Measurements from ENCODE around the gene UMAD1.
A peak's percentile ranks its signal among the peaks of the same experiment; 100 is the strongest.
"Not testable (repeated sequence)": the region's sequence is repeated elsewhere in the genome, so short reads cannot be mapped to it uniquely, and the experiment has no call there.

The UMAD1 gene

DNA sequence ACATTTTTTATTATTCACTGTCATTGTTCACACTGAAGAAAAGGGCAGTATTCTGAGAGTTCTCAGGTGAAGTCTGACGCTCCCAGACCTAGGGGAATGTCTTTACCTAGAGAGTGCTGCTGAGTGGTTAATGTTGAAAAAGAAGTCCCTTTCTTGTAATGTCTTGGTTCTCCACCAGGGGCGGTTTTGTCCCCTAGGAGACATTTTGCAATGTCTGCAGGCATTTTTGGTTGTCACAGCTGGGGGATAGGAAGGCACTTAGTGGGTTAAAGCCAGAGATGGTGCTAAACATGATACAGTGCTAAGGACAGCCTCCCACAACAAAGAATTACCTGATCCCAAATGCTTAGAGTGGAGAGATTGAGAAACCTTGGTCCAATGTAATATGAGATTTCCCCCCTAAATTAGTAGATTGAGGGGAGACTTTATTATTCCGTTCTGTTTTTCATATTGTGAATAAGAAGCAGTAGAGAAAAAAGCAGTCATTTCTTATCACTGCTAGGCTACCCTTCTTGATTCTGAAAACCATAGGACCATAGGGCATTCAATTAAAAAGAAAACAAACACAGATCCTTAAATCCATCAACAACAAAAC is 13.1 kb downstream of the UMAD1 start:
- DNase-seq = peak; percentile 12 to 44

DNA sequence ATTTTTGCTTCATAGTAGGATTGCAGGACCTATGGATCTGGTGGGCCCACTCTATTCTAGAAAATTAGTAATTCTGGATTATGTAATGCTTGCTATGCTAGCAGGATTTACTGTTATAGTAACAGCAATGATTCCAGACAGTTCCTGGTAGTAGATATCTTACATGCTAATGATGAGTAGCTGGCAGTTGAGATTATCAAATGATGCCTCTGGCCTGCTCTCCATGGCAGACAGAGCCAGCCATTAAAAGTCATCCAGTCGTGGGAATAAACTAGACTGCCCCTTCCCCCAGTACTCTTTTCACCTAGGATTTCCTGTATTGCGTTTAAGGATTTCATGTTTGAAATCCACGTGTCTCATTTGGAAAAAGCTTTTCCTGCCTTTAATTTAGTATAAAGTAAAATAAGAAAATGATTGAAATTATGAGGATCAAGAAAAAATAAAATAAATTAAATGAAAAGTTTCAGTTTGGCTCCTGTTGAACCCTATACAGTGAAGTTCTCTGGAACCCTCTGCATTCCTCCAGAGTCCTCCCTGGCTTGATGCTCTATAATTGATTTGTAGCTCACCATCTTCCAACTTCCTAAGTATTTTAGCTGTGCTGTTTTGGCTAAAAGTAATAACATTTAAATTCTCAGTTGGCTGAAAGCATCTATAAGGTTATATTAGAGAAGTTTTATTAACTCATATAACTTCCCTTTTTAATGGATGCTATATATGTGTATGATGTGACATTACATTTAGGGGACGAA is 14.6 kb downstream of the UMAD1 start:
- DNase-seq = no peak

DNA sequence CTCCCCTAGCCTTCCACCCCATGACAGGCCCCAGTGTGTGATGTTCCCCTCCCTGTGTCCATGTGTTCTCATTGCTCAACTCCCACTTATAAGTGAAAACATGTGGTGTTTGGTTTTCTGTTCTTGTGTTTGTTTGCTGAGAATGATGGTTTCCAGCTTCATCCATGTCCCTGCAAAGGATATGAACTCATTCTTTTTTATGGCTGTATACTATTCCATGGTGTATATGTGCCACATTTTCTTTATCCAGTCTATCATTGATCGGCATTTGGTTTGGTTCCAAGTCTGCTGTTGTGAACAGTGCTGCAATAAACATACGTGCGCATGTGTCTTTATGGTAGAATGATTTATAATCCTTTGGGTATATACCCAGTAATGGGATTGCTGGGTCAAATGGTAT is 15.9 kb downstream of the UMAD1 start:
- DNase-seq = not testable (repeated sequence)

DNA sequence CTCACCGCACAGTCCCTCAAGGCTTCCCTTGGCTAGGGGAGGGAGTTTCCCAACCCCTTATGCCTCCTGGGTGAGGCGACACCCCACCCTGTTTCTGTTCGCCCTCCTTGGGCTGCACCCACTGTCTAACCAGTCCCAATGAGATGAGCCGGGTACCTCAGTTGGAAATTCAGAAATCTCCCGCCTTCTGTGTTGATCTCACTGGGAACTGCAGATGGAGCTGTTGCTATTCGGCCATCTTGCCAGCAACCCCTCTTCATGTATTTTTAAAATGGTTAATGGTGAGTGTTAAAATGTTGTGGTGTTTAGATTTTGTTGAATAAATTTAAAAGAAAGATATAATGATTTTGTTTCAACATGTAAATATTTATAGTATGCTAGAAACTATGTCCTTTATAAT is 22.0 kb downstream of the UMAD1 start:
- peak in 1 of 2 experiments; percentile 55 for DNase-seq

DNA sequence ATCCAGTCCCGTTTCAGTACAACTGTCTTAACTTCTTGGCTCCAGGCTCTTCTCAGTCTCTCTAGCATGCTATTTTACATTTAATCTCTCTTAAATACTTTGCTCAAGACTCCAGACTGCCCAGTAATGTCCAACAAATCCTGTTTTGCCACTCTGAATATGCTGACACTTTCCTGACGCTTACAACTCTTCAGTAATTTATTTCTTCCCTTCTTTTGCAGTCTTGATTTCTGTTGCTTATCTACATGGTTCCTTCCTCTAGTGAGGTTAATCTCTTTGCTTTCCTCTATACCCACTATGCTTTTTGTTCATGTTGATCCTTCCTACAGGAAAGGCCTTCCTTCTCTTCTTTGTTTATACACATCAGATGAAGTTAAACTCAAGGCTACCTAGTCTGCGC is 23.7 kb downstream of the UMAD1 start:
- DNase-seq = peak in 1 of 2 experiments; percentile 3

DNA sequence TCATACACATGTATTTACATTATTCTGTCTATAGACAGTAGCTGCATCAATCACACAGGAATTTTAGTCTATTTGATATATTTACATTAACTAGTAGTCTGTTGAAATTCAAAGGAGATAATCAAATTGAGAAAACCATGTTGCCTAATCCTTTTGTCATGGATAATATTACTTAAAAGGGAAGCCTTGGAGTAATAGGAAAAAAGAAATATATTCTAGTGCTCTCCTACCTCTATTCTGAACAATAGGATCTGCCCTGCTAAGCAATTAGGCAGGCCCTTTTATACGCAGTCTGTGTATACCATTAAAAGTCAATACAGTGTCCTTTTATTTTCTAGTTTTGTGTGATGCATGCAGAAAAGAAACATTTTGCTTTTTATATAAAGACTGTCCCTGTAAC is 24.5 kb downstream of the UMAD1 start:
- DNase-seq = no peak

DNA sequence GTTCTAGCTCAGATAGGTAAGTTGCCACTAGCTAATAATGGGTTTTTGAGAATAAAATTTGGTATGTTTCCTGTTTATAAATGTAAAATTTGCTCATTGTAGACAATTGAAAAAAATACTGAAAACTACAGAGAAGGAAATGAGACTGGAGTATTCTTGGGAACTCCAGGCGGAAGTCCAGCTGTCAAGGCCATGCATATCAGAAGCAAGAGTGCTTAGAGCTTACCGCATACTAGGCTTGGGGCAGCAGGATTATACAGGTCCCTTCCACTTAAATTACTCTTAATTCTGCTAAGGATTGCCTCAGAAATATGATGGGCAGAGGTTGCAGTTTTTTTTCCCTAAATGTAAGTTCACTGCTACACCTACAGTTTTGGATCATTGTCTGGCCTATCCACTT is 26.6 kb downstream of the UMAD1 start:
- DNase-seq = peak in 1 of 2 experiments; percentile 39

DNA sequence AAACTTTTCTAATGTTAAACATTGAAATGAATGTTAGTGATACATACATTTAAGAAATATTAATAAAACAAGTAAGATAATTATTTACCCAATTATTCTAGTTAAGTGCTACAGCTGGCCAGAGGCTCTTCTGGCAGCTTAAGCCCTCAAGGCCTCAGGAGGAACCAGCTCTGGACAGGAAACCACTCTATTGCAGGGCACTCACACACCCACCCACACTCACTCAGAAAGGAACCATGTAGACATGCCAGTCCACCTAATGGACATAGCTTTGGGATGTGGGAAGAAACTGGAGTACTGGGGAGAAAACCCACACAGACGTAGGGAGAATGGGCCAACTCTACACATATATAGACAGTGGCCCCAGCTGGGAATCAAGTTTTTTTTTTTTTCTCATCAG is 28.2 kb downstream of the UMAD1 start:
- peak in 1 of 2 experiments; percentile 5 for DNase-seq

DNA sequence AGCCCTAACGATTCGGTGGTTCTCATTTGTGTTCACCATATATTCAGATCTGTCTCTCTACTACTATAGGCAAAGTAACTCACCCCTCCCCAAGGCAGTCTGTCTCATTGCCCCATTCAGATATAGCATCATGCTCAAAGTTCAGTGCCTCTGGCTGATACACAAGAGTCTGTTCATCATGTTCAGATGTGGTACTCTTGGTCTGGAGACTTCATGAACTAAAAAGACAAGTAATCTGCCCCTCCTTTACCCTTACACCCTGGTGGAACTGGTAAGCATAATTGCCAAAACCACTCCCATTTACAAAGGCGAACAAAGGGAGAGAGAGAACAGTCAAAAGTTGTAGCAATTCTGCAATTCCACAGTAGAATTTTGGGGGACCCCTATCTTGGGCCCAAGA is 29.9 kb downstream of the UMAD1 start:
- DNase-seq = no peak

DNA sequence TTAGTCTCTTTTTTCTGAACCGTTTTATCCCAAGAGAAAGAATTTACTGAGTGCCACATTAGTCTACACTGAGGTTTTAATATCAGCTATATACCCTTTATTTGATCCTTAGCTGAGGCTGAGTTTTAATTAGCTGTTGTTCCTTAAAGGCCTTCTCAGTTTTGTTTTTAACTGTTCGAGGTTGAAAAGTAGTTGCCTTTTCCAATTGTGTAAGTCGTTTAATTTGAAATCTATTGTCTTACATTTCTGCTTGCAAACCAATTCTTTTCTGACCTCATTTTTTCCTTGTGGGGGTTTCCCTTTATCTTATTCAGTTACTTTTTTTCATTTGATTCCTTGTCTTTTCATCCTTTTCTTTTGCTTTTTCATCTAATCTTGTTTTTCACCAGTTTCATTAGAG is 30.8 kb downstream of the UMAD1 start:
- DNase-seq = no peak

DNA sequence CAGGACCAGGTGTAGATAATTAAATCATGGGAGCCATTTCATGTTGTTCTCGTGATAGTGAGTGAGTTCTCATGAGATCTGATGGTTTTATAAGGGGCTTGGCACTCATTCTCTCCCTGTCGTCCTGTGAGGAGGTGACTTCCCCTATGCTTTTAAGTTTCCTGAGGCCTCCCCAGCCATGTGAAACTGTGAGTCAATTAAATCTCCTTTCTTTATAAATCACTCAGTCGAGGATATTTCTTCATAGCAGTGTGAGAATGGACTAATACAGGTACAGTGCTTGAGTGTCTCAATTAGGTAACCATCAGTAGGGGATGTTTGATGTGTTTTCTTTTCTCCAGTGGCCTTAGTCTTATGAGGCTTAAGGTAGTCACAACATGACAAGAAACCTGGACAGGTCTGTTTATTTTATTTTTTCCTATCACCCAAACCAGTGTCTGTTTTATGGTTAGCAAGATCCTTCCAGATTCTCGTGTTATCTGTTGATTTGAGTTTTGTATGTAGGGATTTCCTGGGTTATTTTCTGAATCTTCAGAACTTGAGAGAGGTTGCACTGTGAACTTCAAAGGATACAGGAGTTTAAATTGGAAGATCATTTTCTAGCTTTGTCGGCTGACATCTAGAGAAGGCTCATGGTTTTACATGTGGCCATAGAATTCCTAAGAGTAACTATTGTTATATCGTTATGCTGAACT is 32.1 kb downstream of the UMAD1 start:
- DNase-seq = no peak

DNA sequence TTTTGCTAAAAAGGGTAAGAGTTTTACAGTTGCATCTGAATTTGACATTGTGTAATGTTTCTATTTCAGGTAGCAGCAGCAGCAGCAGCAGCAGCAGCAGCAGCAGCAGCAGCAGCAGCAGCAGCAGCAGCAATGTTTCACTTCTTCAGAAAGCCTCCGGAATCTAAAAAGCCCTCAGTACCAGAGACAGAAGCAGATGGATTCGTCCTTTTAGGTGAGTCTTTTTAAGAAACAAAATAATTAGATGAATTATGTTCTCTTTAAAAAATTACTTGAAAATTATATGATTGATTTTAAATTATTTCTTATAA is 32.6 kb downstream of the UMAD1 start:
- no peak for DNase-seq

DNA sequence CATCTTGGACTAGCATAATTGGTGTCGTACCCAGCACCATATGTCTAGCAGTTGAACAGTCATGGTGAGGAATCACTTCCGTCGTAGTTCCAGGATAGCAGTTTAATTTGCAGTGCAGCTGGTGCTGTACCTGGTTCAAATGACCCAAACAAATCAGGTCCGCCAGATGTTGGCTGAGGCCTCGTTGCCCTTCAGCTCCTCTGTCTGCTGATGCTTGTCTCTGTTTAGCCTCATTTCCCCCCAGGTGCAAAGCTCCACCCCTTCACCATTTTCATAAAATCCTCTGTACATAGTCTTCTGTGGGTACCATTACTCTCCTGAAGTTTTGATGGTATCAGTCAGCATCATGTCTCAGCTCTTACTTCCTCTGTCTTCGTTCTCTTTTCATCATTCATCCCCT is 35.1 kb downstream of the UMAD1 start:
- peak; percentile 75 to 89 for DNase-seq

DNA sequence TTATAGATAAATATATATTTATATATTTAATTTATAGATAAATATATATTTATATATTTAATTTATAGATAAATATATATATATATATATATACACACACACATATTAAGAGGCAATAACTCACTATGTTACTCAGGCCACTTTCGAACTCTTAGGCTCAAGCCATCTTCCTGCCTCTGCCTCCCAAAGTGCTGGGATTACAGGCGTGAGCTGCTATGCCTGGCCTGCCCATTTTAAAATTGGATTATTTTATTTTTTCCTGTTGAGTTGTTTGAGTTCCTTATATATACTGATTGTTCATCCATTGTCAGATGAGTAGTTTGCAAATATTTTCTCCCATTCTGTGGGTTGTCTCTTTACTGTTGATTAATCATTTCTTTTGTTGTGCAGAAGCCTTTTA is 39.1 kb downstream of the UMAD1 start:
- DNase-seq = peak in 1 of 2 experiments; percentile 3

DNA sequence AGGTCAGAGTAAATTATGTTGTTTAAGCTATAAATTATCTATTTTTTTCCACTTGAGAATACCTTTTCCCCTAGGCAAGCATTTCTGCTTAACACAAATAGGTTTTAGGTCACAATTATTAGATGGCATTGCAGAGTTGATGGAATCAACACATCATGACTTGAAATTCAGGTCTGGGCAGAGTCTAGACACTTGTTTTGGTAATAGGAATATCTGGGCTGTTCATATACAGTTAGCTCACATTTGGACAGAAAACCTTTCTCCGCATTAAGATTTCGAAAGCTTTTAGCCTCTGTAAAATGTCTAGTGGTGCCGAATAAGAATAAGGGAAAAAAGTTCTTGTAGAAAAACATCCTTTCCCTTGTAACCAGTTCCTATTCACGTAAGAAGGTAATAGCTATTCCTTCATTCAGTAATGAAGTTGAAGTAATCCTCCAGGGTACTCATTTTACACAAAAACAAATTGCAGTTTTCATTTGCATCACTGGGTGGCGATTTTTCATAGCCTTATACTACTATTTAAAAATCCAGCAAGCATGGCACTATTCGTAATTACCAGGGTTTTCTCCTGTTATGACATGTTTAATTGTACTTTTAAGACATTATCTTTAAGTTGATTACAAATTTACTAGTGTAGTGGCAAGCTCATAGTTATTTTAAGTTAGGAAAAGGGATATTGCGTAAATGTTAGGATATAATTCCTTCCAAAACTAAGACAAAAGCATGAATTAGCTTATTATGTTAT is 40.8 kb downstream of the UMAD1 start:
- DNase-seq = peak; percentile 64 to 87

DNA sequence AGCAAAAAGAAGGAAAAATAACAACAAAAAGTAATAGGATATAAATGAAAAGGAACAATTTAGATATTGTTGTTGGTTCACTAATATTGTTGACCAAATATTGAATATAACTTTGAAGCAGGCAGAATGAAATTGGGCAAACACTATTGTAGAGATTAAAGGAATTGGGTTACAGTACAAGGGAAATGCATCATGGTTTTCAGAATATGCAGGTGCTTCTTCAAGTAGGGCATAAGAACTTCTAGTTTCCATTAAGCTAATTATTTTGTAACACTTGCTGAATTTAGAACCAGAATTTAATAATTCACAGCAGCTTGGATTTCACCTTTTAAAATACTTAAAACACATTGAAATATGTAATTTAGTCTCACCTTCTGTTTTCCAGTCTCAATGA is 41.4 kb downstream of the UMAD1 start:
- DNase-seq = peak; percentile 3 to 83

DNA sequence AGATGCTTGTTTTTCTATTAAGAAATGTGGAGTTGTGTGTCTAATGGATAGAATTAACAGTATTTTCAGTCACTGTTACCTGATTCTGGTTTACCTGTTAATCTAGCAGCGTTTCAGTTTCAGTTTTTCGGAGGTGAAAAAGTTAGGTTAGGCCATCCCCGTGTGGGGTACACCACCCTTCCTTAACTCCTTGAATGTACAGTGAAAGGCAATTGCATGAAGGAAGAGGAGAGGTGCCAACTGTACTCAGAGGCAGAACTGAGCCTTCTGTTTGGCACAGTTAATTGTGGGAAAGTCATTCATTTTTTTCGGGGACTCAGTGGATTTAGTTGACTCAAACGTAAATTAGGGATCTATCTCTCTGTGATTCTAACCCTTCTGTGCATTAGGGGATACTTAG is 42.3 kb downstream of the UMAD1 start:
- no peak for DNase-seq

DNA sequence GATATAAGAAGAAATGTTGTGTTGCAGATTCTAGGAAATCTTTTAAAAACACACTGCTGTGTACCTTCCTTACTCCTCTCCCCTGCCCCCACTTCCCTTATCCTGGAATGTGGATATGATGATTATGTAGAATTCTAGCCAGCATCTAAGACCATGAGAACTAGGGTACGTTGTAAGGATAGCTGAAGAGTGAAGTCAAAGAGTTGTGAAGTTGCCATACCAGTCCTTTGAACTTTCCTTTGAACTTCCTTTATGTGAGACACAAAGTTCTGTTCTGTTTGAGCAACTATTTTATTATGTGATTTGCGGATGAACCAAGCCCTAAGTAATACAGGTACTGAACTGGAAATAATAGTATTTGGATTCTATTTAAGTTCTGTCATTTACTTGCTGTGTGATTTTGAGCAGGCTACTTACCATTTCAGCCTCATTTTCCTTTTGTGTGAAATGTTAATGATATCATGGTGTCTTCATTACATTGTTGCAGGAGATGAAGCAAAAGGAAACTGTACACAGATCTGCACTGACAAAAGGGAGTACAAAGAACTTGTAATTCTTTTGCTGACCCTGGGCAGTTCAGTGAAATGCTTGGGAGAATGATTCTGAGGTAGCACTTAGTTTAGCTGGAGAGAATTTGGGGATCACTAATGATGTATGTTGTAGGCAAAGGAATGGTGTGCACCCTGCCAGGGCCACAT is 46.4 kb downstream of the UMAD1 start:
- no peak for DNase-seq

DNA sequence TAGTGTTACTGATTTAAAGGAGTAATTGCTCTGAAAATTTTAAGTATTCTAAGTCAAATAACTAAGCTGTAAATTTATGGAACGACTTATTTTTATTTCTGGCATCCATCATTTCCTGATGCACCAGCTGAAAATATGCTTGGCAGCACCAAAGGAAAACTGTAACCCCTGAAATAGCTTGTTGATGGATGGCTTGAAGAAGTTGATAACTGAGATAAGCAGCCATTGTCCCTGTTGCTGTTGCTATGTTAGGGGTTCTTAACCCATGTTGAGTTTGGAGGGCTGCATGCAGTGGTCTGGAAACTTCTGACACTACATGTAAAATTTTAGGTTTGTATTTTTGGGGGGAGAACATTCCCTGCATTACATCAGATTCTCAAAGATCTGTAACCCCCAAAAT is 47.2 kb downstream of the UMAD1 start:
- DNase-seq = no peak

DNA sequence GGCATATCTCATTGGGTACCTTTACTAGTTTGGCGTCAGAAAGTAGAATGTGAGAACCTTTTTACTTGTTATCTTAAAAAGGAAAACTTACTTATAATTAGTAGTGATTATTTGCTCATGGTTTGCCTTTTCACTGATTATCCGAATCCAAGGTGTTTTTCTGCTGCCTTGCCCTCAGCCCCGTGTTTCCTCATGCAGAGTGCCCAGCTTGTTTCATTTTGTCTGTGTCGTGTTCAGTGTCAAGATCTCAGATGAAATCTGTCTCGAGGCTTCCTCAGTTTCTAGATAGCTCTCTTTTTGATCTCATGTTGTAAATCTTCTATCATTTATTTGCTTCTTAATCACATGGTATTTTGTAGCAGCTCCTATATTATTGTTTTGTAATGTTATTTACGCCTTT is 47.8 kb downstream of the UMAD1 start:
- no peak for DNase-seq

DNA sequence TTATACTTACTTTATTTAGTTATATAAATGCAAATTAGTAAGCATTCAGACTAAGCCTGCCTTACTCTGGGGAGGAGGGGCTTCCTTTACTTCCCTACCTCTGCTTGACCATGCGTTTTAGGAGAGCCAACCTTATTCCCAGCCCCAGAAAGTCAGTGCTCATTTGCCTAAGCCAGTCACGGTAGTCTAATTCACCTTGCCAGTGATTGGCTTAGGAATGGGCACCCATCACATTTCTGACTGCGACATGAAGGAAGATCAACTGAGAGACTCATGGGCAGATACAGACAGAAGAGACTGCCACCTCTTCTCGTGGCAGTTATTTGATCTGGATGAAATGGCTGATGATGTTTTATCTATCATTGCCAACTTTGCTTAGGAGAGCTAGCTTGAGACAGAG is 48.4 kb downstream of the UMAD1 start:
- no peak for DNase-seq

DNA sequence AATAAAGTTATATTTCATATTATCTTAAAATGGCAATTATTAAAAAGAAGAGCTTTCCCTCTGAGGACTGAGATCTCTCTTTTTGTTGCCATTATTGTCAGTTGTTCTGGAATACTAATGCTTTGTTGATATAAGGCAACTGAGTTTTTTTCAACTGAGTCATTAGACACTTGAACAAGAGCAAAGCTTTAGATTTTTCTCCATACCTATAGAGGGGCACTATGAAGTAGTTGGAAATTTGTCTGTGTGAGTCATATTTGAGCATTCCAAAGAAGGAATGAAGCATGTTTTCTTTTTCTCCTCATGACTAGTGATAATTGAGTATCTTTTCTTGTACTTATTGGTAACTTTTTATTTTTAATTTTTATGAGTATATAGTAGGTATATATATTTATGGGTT is 53.3 kb downstream of the UMAD1 start:
- DNase-seq = no peak

DNA sequence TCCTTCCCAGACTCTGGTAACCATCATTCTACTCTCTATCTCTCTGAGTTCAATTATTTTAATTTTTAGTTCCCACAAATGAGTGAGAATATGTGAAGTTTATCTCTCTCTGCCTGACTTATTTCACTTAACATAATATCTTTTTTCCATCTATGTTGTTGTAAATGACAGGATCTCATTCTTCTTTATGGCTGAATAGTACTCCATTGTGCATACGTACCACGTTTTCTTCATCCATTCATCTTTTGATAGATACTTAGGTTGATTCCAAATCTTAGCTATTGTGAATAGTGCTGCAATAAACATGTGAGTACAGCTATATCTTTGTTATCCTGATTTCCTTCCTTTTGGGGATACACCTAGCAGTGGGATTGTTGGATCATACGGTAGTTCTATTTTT is 54.0 kb downstream of the UMAD1 start:
- DNase-seq = no peak

Data from NCI-H524 (cell line).